Subcutaneous adipose tissue (tissue), 4 donors: ENCODE measurements around the gene IDE. TPM values are rescaled to one million over a fixed set of nuclear protein-coding genes. Genes with fewer than 3 reads are reported as not detected.

Experiments
- total RNA-seq, 4 donors: library from RNA; depleted of rRNA; stranded (reverse); fragments of >200 nt; gene quantifications; one replicate each; pipeline ENCODE4 v1.1.0, GENCODE V29; 2016
- TF ChIP-seq, protein P1 (sequence below): fragments of 450-650 bp; IDR thresholded peaks from one replicate; pipeline ENCODE4 v1.5.1; 2016; ENCODE audit warnings: low read depth, mild to moderate bottlenecking, control low read depth, antibody characterized with exemption, moderate library complexity

Gene IDE
- total RNA-seq, 4 donors from 2014 or later = 21.2 to 37.3 (median 22.5) TPM

DNA sequence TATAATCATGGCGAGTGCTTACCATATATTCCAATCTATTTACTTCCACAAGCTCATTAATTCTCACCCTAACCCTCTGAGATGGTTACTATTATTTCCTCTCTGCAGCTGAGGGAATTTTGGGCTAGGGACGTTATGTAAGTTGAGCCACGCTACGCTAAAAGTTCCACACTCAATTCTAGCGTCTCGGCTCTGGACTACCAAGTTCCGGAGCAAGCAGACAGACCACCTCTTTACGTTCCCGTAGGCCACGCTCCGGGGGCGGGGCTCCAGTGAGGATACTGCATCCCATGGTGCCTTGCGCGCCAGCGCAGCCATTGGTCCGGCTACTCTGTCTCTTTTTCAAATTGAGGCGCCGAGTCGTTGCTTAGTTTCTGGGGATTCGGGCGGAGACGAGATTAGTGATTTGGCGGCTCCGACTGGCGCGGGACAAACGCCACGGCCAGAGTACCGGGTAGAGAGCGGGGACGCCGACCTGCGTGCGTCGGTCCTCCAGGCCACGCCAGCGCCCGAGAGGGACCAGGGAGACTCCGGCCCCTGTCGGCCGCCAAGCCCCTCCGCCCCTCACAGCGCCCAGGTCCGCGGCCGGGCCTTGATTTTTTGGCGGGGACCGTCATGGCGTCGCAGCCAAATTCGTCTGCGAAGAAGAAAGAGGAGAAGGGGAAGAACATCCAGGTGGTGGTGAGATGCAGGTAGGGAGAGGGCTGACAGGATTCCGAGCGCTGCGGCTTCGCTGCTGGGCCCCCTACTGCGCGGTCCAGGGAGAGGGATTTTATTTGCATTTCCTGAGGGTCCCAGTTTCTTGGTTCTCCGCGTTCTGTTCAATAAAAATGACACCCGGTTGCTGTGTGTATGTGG, 19.1 kb upstream of the IDE start, which contains the start of gene KIF11:
Gene KIF11, plus strand, starts transcription at position 370 of the 858 bp plus-strand sequence. Its CDS starts 246 bp downstream, at position 616.
- TF ChIP-seq, protein P1, sequence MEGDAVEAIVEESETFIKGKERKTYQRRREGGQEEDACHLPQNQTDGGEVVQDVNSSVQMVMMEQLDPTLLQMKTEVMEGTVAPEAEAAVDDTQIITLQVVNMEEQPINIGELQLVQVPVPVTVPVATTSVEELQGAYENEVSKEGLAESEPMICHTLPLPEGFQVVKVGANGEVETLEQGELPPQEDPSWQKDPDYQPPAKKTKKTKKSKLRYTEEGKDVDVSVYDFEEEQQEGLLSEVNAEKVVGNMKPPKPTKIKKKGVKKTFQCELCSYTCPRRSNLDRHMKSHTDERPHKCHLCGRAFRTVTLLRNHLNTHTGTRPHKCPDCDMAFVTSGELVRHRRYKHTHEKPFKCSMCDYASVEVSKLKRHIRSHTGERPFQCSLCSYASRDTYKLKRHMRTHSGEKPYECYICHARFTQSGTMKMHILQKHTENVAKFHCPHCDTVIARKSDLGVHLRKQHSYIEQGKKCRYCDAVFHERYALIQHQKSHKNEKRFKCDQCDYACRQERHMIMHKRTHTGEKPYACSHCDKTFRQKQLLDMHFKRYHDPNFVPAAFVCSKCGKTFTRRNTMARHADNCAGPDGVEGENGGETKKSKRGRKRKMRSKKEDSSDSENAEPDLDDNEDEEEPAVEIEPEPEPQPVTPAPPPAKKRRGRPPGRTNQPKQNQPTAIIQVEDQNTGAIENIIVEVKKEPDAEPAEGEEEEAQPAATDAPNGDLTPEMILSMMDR = no peak

DNA sequence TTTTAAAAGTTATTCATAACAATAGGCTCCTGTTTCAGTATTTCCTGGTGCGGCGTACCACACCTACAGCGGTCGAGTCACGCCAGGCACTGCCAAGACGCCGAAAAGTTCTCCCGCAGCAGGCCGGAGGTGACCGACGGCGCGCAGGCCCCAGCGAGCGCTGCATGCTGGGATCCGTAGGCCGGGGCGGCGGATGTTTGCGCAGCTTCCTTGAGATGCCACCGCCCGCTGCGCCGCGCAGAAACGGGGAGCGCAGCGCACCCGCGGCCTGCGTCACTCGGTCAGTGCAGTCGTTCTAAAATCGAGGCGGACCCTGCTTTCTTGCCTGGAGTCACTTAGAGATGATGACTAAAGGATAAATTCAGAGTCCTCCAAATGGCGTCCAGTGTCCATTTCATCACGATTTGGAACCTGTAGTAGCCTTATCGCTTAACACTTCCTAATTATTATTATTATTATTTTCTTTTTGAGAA, 17.7 kb upstream of the IDE start:
- TF ChIP-seq, protein P1 = no peak

DNA sequence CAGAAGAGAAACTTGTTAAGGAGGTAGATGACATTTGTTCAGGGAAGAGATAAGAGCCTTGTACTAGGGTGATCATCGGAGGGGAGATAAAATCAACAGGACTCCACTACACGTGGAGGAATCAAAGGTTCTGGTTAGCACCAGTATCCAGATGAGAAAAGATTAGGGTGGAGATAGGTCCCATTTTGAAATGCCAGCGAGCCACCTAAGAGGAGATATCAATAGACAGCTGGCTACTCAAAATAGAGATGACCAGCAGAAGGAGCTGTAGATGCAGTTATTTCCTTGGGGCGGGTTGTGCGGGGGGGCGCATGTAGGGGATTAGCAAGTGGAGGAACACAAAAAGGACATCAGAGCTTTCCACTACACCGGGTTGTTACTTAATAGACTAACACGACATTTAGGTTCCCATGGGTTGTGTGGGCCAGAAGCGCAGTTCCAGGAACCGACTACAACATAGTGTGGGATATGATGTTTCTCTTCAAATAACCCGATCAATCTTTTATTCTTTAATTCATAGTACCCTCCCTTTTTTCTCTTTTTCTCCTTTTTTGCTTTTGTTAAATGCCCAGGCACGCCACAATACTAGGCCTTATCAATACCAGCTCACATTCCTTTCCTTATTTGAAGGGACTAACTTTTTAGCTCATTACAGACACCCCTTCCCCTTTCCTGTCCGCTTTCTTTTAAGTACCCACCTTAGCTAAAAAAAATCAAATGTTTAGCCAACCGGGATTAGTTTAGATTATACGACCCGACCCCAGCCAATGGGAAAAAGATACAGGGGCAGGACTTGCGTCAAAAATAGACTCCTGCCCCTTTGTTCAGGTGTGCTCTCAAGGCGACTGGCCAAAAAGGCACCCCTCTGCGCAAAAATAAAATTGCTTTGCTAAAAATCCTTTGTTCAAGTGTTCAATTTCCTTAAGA, 17.0 kb upstream of the IDE start:
- TF ChIP-seq, protein P1 = no peak

DNA sequence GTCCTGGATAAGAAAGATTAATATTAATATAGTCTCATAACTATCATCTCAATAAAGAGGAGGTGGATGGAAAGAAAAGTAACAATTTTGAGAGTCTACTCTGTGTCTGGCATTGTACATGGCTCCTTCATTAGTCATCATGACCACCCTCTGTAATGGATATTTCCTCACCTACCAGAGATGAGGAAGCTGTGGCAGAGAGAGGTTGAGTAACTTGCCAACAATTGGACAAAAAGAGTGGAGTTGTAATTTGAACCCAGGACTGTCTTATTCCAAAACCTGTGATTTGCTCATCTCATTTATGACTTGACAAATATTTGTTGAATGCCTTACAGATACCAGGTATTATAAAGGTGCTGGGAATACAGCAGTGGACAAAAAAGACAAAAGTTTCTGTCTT, 2.1 kb upstream of the IDE start:
- TF ChIP-seq, protein P1 = no peak

DNA sequence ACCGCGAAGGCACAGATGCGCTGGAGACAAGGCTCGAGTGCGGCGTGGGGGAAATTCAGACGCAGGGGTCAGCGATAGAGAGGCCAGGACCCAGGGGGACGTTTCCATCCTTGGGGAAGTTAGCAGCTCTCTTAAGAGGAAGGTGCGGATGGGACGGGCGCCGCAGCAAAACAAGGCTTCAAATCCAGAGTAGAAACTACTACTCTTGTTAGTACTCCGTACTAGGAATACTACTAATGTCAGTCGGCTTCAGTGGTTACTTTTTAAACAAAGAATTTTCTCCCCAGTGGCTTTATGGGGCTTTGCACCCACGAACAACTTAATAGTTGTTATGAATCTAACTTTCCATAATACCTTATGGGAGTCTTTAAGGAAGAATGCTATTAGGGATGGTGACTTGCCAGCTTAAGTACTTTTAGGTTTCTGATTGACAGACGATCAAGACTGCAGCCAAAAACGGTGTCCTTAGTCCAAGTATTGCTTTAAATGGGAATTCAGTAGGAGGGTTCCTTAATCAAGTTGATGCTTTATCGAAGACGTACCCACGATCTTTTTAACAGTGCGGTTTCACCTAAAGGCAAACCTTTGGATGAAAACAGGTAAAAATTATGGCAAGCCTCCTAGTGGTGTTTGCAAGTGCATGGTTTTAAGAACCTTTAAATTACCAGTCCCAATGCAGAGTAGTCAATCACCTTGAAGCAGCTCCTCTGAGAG, 812 bp upstream of the IDE start:
- TF ChIP-seq, protein P1 = no peak

DNA sequence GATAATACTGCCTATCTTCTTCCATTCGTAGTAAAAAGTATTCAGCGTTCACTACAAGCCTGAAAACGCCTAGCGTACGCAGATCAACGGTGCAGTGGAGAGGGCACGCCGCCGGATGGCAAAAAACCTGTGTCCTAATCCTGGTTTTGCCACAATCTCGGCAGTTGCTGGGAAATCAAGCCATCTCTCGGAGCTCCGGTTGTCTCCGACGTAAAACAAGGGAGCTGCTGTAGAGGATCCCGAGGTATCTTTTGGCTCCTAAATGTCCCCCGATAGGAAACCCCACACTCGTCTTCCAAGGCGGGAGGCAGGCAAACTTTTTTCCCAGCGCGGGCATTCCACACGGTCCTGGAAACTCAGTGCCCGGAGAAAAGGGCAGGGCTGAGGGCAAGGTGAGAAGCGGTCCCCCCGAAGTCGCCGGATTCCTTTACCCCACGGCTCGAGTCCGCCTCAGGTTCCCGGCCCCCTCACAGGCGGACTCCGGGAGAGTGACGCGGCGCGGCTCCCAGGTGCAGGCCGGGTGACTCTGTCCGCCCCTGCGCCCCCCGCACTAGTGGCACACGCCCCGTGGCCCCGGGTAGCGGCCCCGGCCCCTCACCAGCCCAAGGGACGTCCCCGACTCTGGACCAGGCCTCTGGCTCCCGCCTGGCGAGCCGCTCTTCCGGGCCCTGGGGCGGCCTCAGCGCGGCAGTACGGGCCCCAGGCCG, 649 bp downstream of the IDE start:
- TF ChIP-seq, protein P1 = no peak
